IgD-negative memory B cell (primary cell): Measurements from ENCODE around the gene ADAMTS17. TPM values are rescaled to one million over a fixed set of nuclear protein-coding genes. Genes with fewer than 3 reads are reported as not detected.
A peak's percentile ranks its signal among the peaks of the same experiment; 100 is the strongest.

Experiments
- H3K27ac Mint-ChIP-seq, 3 donors: one replicate each; pipeline ENCODE4 v1.8.0; 2020 to 2022; ENCODE audit warnings: mild to moderate bottlenecking in 3 of 3, mixed read lengths in 3 of 3, moderate library complexity in 1 of 3
- H3K27me3 Mint-ChIP-seq: one replicate; pipeline ENCODE4 v1.8.0; 2021; ENCODE audit warnings: mixed read lengths
- H3K36me3 Mint-ChIP-seq: one replicate; pipeline ENCODE4 v1.8.0; 2020; ENCODE audit warnings: mild to moderate bottlenecking, mixed read lengths
- H3K4me1 Mint-ChIP-seq, 3 donors: one replicate each; pipeline ENCODE4 v1.8.0; 2020 to 2022; ENCODE audit warnings: mixed read lengths in 3 of 3, mild to moderate bottlenecking in 1 of 3
- H3K4me3 Mint-ChIP-seq, 4 donors: one replicate each; pipeline ENCODE4 v1.8.0; 2020 to 2022; ENCODE audit warnings: mild to moderate bottlenecking in 4 of 4, mixed read lengths in 4 of 4, moderate library complexity in 3 of 4
- H3K9me3 Mint-ChIP-seq, 3 donors: one replicate each; pipeline ENCODE4 v1.8.0; 2020 to 2021; ENCODE audit warnings: mixed read lengths in 3 of 3, mild to moderate bottlenecking in 1 of 3
- polyA plus RNA-seq: library from polyadenylated mRNA; unstranded; fragments of 300-500 nt; fragmentation: Illumina TruSeq; gene quantifications from one replicate; pipeline ENCODE4 v1.2.3, GENCODE V29; 2021

Gene ADAMTS17
- polyA plus RNA-seq, 1 donor from 2014 or later, result not detected

GRCh38 chr15:100105101-100105500 is 236.7 kb downstream of the ADAMTS17 start:
- Mint-ChIP-seq H3K27ac (no peak overlapping the region), H3K36me3 (no peaks in the 10 kb centered on the region), H3K4me3 (no peak overlapping the region), H3K9me3 (peaks cover 0 to 2% (median 0%) of the 10 kb centered on the region in 3 donors), H3K4me1 (no peaks in the 10 kb centered on the region), H3K27me3 (peaks cover 3% of the 10 kb centered on the region)

GRCh38 chr15:100104245-100104644 is 237.5 kb downstream of the ADAMTS17 start:
- Mint-ChIP-seq H3K4me3 (no peak overlapping the region), H3K4me1 (no peaks in the 10 kb centered on the region), H3K9me3 (peaks cover 0 to 2% (median 0%) of the 10 kb centered on the region in 3 donors), H3K36me3 (no peaks in the 10 kb centered on the region), H3K27ac (no peak overlapping the region), H3K27me3 (no peaks in the 10 kb centered on the region)

- Mint-ChIP-seq H3K27ac (no peak overlapping the region), H3K4me1 (no peaks in the 10 kb centered on the region), H3K9me3 (peaks cover 0 to 2% (median 0%) of the 10 kb centered on the region in 3 donors), H3K4me3 (no peak overlapping the region), H3K27me3 (no peaks in the 10 kb centered on the region), H3K36me3 (no peaks in the 10 kb centered on the region)
Observed at GRCh38 chr15:100103828-100104227, 237.9 kb downstream of the ADAMTS17 start.

- Mint-ChIP-seq H3K27me3 (no peaks in the 10 kb centered on the region), H3K27ac (no peak overlapping the region), H3K4me1 (no peaks in the 10 kb centered on the region), H3K9me3 (peaks cover 0 to 2% (median 0%) of the 10 kb centered on the region in 3 donors), H3K36me3 (no peaks in the 10 kb centered on the region), H3K4me3 (no peak overlapping the region)
Observed at GRCh38 chr15:100101426-100102089, 240.2 kb downstream of the ADAMTS17 start.

GRCh38 chr15:100100926-100101325 is 240.8 kb downstream of the ADAMTS17 start:
- Mint-ChIP-seq H3K4me3 (no peak overlapping the region), H3K9me3 (peaks cover 0 to 2% (median 0%) of the 10 kb centered on the region in 3 donors), H3K36me3 (no peaks in the 10 kb centered on the region), H3K4me1 (no peaks in the 10 kb centered on the region), H3K27me3 (no peaks in the 10 kb centered on the region), H3K27ac (no peak overlapping the region)

GRCh38 chr15:100099976-100100375 is 241.8 kb downstream of the ADAMTS17 start:
- H3K27me3 Mint-ChIP-seq, result no peaks in the 10 kb centered on the region
- no peaks in the 10 kb centered on the region for H3K9me3 Mint-ChIP-seq
- no peak overlapping the region for H3K4me3 Mint-ChIP-seq
- H3K36me3 Mint-ChIP-seq, result no peaks in the 10 kb centered on the region
- no peaks in the 10 kb centered on the region for H3K4me1 Mint-ChIP-seq
- H3K27ac Mint-ChIP-seq, result no peak overlapping the region

- H3K36me3 Mint-ChIP-seq, result no peaks in the 10 kb centered on the region
- H3K27me3 Mint-ChIP-seq, result peaks cover 1% of the 10 kb centered on the region
- H3K4me3 Mint-ChIP-seq, result no peak overlapping the region
- no peaks in the 10 kb centered on the region for H3K4me1 Mint-ChIP-seq
- H3K9me3 Mint-ChIP-seq, result no peaks in the 10 kb centered on the region
- no peak overlapping the region for H3K27ac Mint-ChIP-seq
Observed at GRCh38 chr15:100098705-100099104, 243.1 kb downstream of the ADAMTS17 start.

- Mint-ChIP-seq H3K4me3 (no peak overlapping the region), H3K27ac (no peak overlapping the region), H3K4me1 (no peaks in the 10 kb centered on the region), H3K9me3 (no peaks in the 10 kb centered on the region), H3K27me3 (peaks cover 1% of the 10 kb centered on the region), H3K36me3 (no peaks in the 10 kb centered on the region)
Observed at GRCh38 chr15:100097342-100098127, 244.2 kb downstream of the ADAMTS17 start.

- no peak overlapping the region for H3K27ac Mint-ChIP-seq
Observed at GRCh38 chr15:100096700-100097099, 245.1 kb downstream of the ADAMTS17 start.

GRCh38 chr15:100096248-100096600 is 245.6 kb downstream of the ADAMTS17 start:
- H3K4me1 Mint-ChIP-seq, result no peaks in the 10 kb centered on the region
- H3K9me3 Mint-ChIP-seq, result no peaks in the 10 kb centered on the region
- no peaks in the 10 kb centered on the region for H3K36me3 Mint-ChIP-seq
- no peak overlapping the region for H3K27ac Mint-ChIP-seq
- H3K27me3 Mint-ChIP-seq, result peaks cover 1% of the 10 kb centered on the region
- H3K4me3 Mint-ChIP-seq, result no peak overlapping the region

More at GRCh38 chr15:100096700-100097099, 245.1 kb downstream of the ADAMTS17 start:
- no peaks in the 10 kb centered on the region for H3K4me1 Mint-ChIP-seq
- no peaks in the 10 kb centered on the region for H3K9me3 Mint-ChIP-seq
- H3K36me3 Mint-ChIP-seq, result no peaks in the 10 kb centered on the region
- H3K27me3 Mint-ChIP-seq, result peaks cover 1% of the 10 kb centered on the region
- H3K4me3 Mint-ChIP-seq, result no peak overlapping the region

GRCh38 chr15:100095541-100096247 is 246.1 kb downstream of the ADAMTS17 start:
- Mint-ChIP-seq H3K4me3 (no peak overlapping the region), H3K27ac (no peak overlapping the region), H3K9me3 (no peaks in the 10 kb centered on the region), H3K27me3 (peaks cover 1% of the 10 kb centered on the region), H3K36me3 (no peaks in the 10 kb centered on the region), H3K4me1 (no peaks in the 10 kb centered on the region)

- Mint-ChIP-seq H3K27ac (peak overlapping the region in 1 of 3 donors; percentile 14), H3K4me3 (peak overlapping the region in 1 of 4 donors; percentile 21), H3K27me3 (peaks cover 1% of the 10 kb centered on the region), H3K9me3 (no peaks in the 10 kb centered on the region), H3K36me3 (no peaks in the 10 kb centered on the region), H3K4me1 (no peaks in the 10 kb centered on the region)
Observed at GRCh38 chr15:100094127-100094510, 247.7 kb downstream of the ADAMTS17 start.

- no peak overlapping the region for H3K27ac Mint-ChIP-seq
Observed at GRCh38 chr15:100093211-100094126, 248.3 kb downstream of the ADAMTS17 start.

GRCh38 chr15:100092034-100092433 is 249.7 kb downstream of the ADAMTS17 start:
- H3K9me3 Mint-ChIP-seq, result peaks cover 0 to 1% (median 0%) of the 10 kb centered on the region in 3 donors
- no peaks in the 10 kb centered on the region for H3K36me3 Mint-ChIP-seq
- H3K27me3 Mint-ChIP-seq, result peaks cover 1% of the 10 kb centered on the region
- H3K27ac Mint-ChIP-seq, result no peak overlapping the region
- H3K4me3 Mint-ChIP-seq, result no peak overlapping the region
- no peaks in the 10 kb centered on the region for H3K4me1 Mint-ChIP-seq

More at GRCh38 chr15:100093211-100094126, 248.3 kb downstream of the ADAMTS17 start:
- Mint-ChIP-seq H3K9me3 (no peaks in the 10 kb centered on the region), H3K36me3 (no peaks in the 10 kb centered on the region), H3K4me1 (no peaks in the 10 kb centered on the region), H3K4me3 (no peak overlapping the region), H3K27me3 (peaks cover 1% of the 10 kb centered on the region)
